IMR-90 (cell line): ENCODE data around the gene UPK3B. TPM values are rescaled to one million over a fixed set of nuclear protein-coding genes. Genes with fewer than 3 reads are reported as not detected.
"Not testable (repeated sequence)": the region's sequence is repeated elsewhere in the genome, so short reads cannot be mapped to it uniquely, and the experiment has no call there.

Experiments
- ATAC-seq: fragments of 200-7000 bp; cut with Tn5 transposase; 2 replicates; pipeline ENCODE4 v1.9.1; 2020; ENCODE audit warnings: low read depth, mild to moderate bottlenecking, moderate library complexity
- BruUV-seq: library from RNA; stranded (reverse); fragments of 400-500 nt; replicated peaks from 2 replicates; lab custom pipeline; 2021; lab: Mats Ljungman, UMichigan
- CTCF ChIA-PET: fragments of 300-600 bp; formaldehyde crosslinking; extraction: SDS; loops from one replicate; lab custom pipeline; 2021; ENCODE audit warnings: antibody characterized with exemption; lab: Yijun Ruan, JAX
- POLR2A ChIA-PET: fragments of 300-600 bp; sonication (Branson Sonifier 250); formaldehyde crosslinking; loops from one replicate; lab custom pipeline; 2022; ENCODE audit warnings: antibody characterized with exemption; ENCODE audit not compliant: unreplicated experiment; lab: Charles Lee
- DNase-seq: peaks from one replicate; pipeline ENCODE4 v3.0.0; 2013
- H2AFZ ChIP-seq: replicated peaks from 2 replicates; pipeline ENCODE3; 2013; ENCODE audit warnings: low read length, mild to moderate bottlenecking; ENCODE audit not compliant: poor library complexity
- H2AK5ac ChIP-seq: 2 replicates; pipeline ENCODE4 v1.6.1; 2013; ENCODE audit warnings: low read depth, low read length, inconsistent platforms
- H2AK9ac ChIP-seq: replicated peaks from 2 replicates; pipeline ENCODE3; 2013; ENCODE audit warnings: mild to moderate bottlenecking, low read depth, low read length, moderate library complexity; ENCODE audit not compliant: poor library complexity
- H2BK120ac ChIP-seq: 2 replicates; pipeline ENCODE4 v1.6.1; 2013; ENCODE audit warnings: low read depth, low read length, inconsistent platforms
- H2BK15ac ChIP-seq: 3 replicates; pipeline ENCODE4 v1.6.1; 2013; ENCODE audit warnings: low read depth, low read length, inconsistent platforms
- H2BK20ac ChIP-seq: 2 replicates; pipeline ENCODE4 v1.6.1; 2013; ENCODE audit warnings: low read depth, mild to moderate bottlenecking, inconsistent platforms, low read length, moderate library complexity
- H2BK5ac ChIP-seq: 2 replicates; pipeline ENCODE4 v1.6.1; 2013; ENCODE audit warnings: mild to moderate bottlenecking, low read depth, low read length, inconsistent platforms; ENCODE audit not compliant: poor library complexity, severe bottlenecking
- H3K14ac ChIP-seq: replicated peaks from 2 replicates; pipeline ENCODE4 v1.6.1; 2013; ENCODE audit warnings: low read depth, low read length, inconsistent platforms
- H3K18ac ChIP-seq: 2 replicates; pipeline ENCODE4 v1.6.1; 2013; ENCODE audit warnings: low read depth, low read length, control low read depth
- H3K23ac ChIP-seq: 2 replicates; pipeline ENCODE4 v1.6.1; 2013; ENCODE audit warnings: low read depth, low read length, inconsistent platforms
- H3K27ac ChIP-seq: 2 replicates; pipeline ENCODE4 v1.5.1; 2013; ENCODE audit warnings: mild to moderate bottlenecking, control low read depth, low read length; ENCODE audit not compliant: insufficient read depth
- H3K27me3 ChIP-seq: 2 replicates; pipeline ENCODE4 v1.6.1; 2013; ENCODE audit warnings: low read length; ENCODE audit not compliant: control insufficient read depth, insufficient read depth
- H3K36me3 ChIP-seq: 2 replicates; pipeline ENCODE4 v1.6.1; 2013; ENCODE audit warnings: low read length, mixed read lengths; ENCODE audit not compliant: control insufficient read depth, insufficient read depth
- H3K4ac ChIP-seq: 2 replicates; pipeline ENCODE4 v1.6.1; 2013; ENCODE audit warnings: low read depth, low read length, inconsistent platforms
- H3K4me1 ChIP-seq: 2 replicates; pipeline ENCODE4 v1.6.1; 2013; ENCODE audit warnings: low read length, mixed read lengths; ENCODE audit not compliant: control insufficient read depth, insufficient read depth
- H3K4me2 ChIP-seq: 2 replicates; pipeline ENCODE4 v1.6.1; 2013; ENCODE audit warnings: low read depth, mild to moderate bottlenecking, control low read depth, low read length, moderate library complexity
- H3K4me3 ChIP-seq: 2 replicates; pipeline ENCODE4 v1.5.1; 2013; ENCODE audit warnings: low read depth, mild to moderate bottlenecking, control low read depth, low read length, moderate library complexity; ENCODE audit not compliant: insufficient read depth
- H3K56ac ChIP-seq: 2 replicates; pipeline ENCODE4 v1.6.1; 2013; ENCODE audit warnings: low read length, inconsistent platforms; ENCODE audit not compliant: insufficient read depth; ENCODE audit errors: extremely low read depth
- H3K79me1 ChIP-seq, 2 experiments: 2 replicates each; pipeline ENCODE4 v1.6.1; 2013; ENCODE audit warnings: low read length in 2 of 2, inconsistent platforms in 1 of 2, low read depth in 1 of 2
- H3K9ac ChIP-seq: 2 replicates; pipeline ENCODE4 v1.6.1; 2013; ENCODE audit warnings: low read depth, low read length, control low read depth
- H3K9me1 ChIP-seq: 2 replicates; pipeline ENCODE4 v1.6.1; 2013; ENCODE audit warnings: low read length, inconsistent platforms; ENCODE audit not compliant: insufficient read depth
- H3K9me3 ChIP-seq: 2 replicates; pipeline ENCODE4 v1.6.1; 2013; ENCODE audit warnings: low read length; ENCODE audit not compliant: control insufficient read depth, insufficient read depth
- H4K20me1 ChIP-seq: 2 replicates; pipeline ENCODE4 v1.6.1; 2013; ENCODE audit warnings: low read length, inconsistent platforms; ENCODE audit not compliant: insufficient read depth
- H4K5ac ChIP-seq: 2 replicates; pipeline ENCODE4 v1.6.1; 2013; ENCODE audit warnings: mild to moderate bottlenecking, low read depth, low read length, control low read depth
- H4K8ac ChIP-seq, 2 experiments: 2 replicates each; pipeline ENCODE4 v1.6.1; 2013; ENCODE audit warnings: low read depth in 2 of 2, low read length in 2 of 2, control low read depth in 1 of 2, inconsistent platforms in 1 of 2
- H4K91ac ChIP-seq: 2 replicates; pipeline ENCODE4 v1.6.1; 2013; ENCODE audit warnings: low read depth, low read length, inconsistent platforms; ENCODE audit not compliant: insufficient read depth
- WGBS, 2 experiments: methylation state at CpG; one replicate each; pipeline versions ENCODE4 v1.1.5 to v1.1.7; 2013; ENCODE audit warnings: missing lambda C conversion rate in 2 of 2; ENCODE audit not compliant: insufficient read length in 1 of 2; ENCODE audit errors: extremely low coverage in 2 of 2; 5-methylcytosine and 5-hydroxymethylcytosine counted together
- dilution Hi-C: fragments of 300-500 bp; cut with HindIII; formaldehyde crosslinking; loops from one replicate; pipeline ENCODE4 v1.14.3; 2018; ENCODE audit warnings: low sequenced_read_pairs; ENCODE audit not compliant: unreplicated experiment
- in situ Hi-C: fragments of 300-500 bp; cut with MboI; formaldehyde crosslinking; loops from 3 replicates; pipeline ENCODE4 v1.14.3; 2019; ENCODE audit warnings: low sequenced_read_pairs, inconsistent platforms, mixed read lengths
- intact Hi-C: fragments of 100-400 bp; cut with micrococcal nuclease; formaldehyde crosslinking; loops from 2 replicates; pipeline ENCODE4 v1.10.0; 2022
- polyA plus RNA-seq, 3 experiments: library from polyadenylated mRNA; depleted of rRNA; stranded (reverse); fragments of >200 nt; gene quantifications; 2 replicates each; pipeline ENCODE4 v1.2.3, GENCODE V29; 2012; ENCODE audit warnings: low replicate concordance in 1 of 3
- total RNA-seq: library from RNA; depleted of rRNA; stranded (reverse); fragments of >200 nt; gene quantifications from 2 replicates; pipeline ENCODE4 v1.2.3, GENCODE V29; 2012

Gene UPK3B
- total and polyA plus RNA-seq, 2 of the 4 experiments (the other 2 are of a cell fraction) = 0.26 TPM; not detected in 1

- H2BK15ac ChIP-seq, H4K20me1 ChIP-seq, H3K9ac ChIP-seq, H3K23ac ChIP-seq, H3K27ac ChIP-seq, CTCF ChIA-PET, H2BK20ac ChIP-seq, H3K4me3 ChIP-seq, H3K4ac ChIP-seq, H4K8ac ChIP-seq, BruUV-seq, H4K91ac ChIP-seq, in situ Hi-C loops, H2AFZ ChIP-seq, H3K14ac ChIP-seq, H3K4me1 ChIP-seq, H3K4me2 ChIP-seq, intact Hi-C loops, dilution Hi-C loops, H3K27me3 ChIP-seq, H2AK5ac ChIP-seq, H2BK5ac ChIP-seq, H3K9me3 ChIP-seq, DNase-seq, H3K79me1 ChIP-seq, H3K9me1 ChIP-seq, POLR2A ChIA-PET, H2BK120ac ChIP-seq, H2AK9ac ChIP-seq, H3K18ac ChIP-seq, H4K5ac ChIP-seq, ATAC-seq, H3K56ac ChIP-seq: not testable (repeated sequence)
- WGBS, 2 experiments = no CpG with 5 or more reads among the region's 12 CpGs
- H3K36me3 ChIP-seq = peaks cover 16% of the 10 kb centered on the region
Measured at GRCh38 chr7:76503244-76503643, 7.1 kb upstream of the UPK3B start.

GRCh38 chr7:76504351-76505167 is 5.8 kb upstream of the UPK3B start:
- H3K23ac ChIP-seq, H2BK20ac ChIP-seq, H2AFZ ChIP-seq, H3K56ac ChIP-seq, H3K4me3 ChIP-seq, H3K9me3 ChIP-seq, H3K9me1 ChIP-seq, H4K8ac ChIP-seq, H3K4me1 ChIP-seq, ATAC-seq, H3K4ac ChIP-seq, H4K5ac ChIP-seq, H2BK15ac ChIP-seq, H3K4me2 ChIP-seq, POLR2A ChIA-PET, H3K27me3 ChIP-seq, H3K27ac ChIP-seq, H3K9ac ChIP-seq, H2AK9ac ChIP-seq, H2BK120ac ChIP-seq, H3K79me1 ChIP-seq, intact Hi-C loops, H2BK5ac ChIP-seq, H3K18ac ChIP-seq, dilution Hi-C loops, H3K14ac ChIP-seq, CTCF ChIA-PET, H4K20me1 ChIP-seq, H4K91ac ChIP-seq, BruUV-seq, H2AK5ac ChIP-seq, DNase-seq: not testable (repeated sequence)
- in situ Hi-C loops = loop anchor here (5.0 kb wide), 1 partner anchor 72 kb away; no protein-coding TSS in a partner anchor
- WGBS, 2 experiments = 92% methylated on average over 2 of the region's 33 CpGs; no CpG with 5 or more reads in 1 of the 2 experiments
- H3K36me3 ChIP-seq = peaks cover 16% of the 10 kb centered on the region
